GM12891 (cell line): ENCODE results near the gene DTD1.

Experiments
- PAX5 ChIP-seq: IDR thresholded peaks from 2 replicates; pipeline ENCODE4 v1.6.1; 2011; ENCODE audit warnings: low read length, moderate library complexity, mild to moderate bottlenecking; ENCODE audit not compliant: insufficient read depth, severe bottlenecking
- POLR2A ChIP-seq: IDR thresholded peaks from 2 replicates; pipeline ENCODE4 v1.6.1; 2011; ENCODE audit warnings: low read depth, low read length, control low read depth
- POLR2AphosphoS5 ChIP-seq: IDR thresholded peaks from 2 replicates; pipeline ENCODE4 v1.6.1; 2011; ENCODE audit warnings: low read depth, low read length, control low read depth
- POU2F2 ChIP-seq: IDR thresholded peaks from 2 replicates; pipeline ENCODE4 v1.6.1; 2011; ENCODE audit warnings: low read depth, mild to moderate bottlenecking, control low read depth, low read length, moderate library complexity
- SPI1 ChIP-seq: IDR thresholded peaks from 2 replicates; pipeline ENCODE4 v1.6.1; 2011; ENCODE audit warnings: low read depth, low read length, control low read depth
- TAF1 ChIP-seq: IDR thresholded peaks from 2 replicates; pipeline ENCODE4 v1.6.1; 2011; ENCODE audit warnings: low read depth, low read length, control low read depth

DNA sequence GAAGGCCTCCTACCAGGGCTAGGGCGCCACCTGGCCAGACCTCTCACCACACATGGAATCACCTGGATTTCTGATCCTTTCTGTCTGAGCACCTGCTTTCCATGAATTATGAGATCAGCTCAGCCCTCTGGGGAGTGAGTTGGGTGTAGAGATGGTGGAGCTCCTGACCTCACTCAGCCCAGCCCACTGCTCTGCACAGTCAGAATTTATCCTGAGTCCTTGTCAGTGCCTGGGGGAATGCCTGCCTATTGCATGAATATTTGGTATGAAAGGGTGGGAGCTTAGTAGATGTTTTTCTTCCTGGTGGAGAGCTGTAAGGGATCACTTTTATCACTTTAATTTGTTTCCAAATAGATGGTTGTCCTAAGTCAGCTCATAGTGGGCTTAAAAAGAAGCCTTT lies 47.5 kb downstream of the DTD1 start:
- TF ChIP-seq TAF1: no peak
- TF ChIP-seq SPI1: no peak
- TF ChIP-seq POLR2A: no peak
- TF ChIP-seq POLR2AphosphoS5: no peak
- no peak for TF ChIP-seq PAX5
- no peak for TF ChIP-seq POU2F2
